ENCODE measurements around the gene POLE2. TPM values are rescaled to one million over a fixed set of nuclear protein-coding genes. Genes with fewer than 3 reads are reported as not detected.
A peak's percentile ranks its signal among the peaks of the same experiment; 100 is the strongest.

Gene POLE2
- total RNA-seq, 4 donors from 2014 or later = 0.79 to 0.94 (median 0.93) TPM; not detected in 1

- TF ChIP-seq EP300 (IDR thresholded peaks at IDR 0.05) = no peak
- peak; percentile 97 for TF ChIP-seq POLR2A (IDR thresholded peaks at IDR 0.05)
- TF ChIP-seq POLR2AphosphoS5 (IDR thresholded peaks at IDR 0.05) = peak; percentile 99
- peak in 1 of 4 experiments; percentile 20 for TF ChIP-seq CTCF (IDR thresholded peaks at IDR 0.05)
- H3K36me3 ChIP-seq = no peaks in the 10 kb centered on the region
- peak; percentile 94 for ATAC-seq
These were observed 5.1 kb upstream of the POLE2 start, which contains the start of gene KLHDC1 for GRCh38 chr14:49692811-49693734. TSS of gene KLHDC1 (plus strand) at chr14:49693120. CDS start at chr14:49693195, 75 bp downstream.

GRCh38 chr14:49692193-49692757 is 4.3 kb upstream of the POLE2 start:
- Histone ChIP-seq H3K27ac (peak overlapping the region; percentile 90 to 99 (median 94)), H3K4me3 (peak overlapping the region; percentile 58 to 84), H3K9me3 (no peaks in the 10 kb centered on the region), H3K4me1 (peaks cover 0 to 37% (median 7%) of the 10 kb centered on the region in 3 donors), H3K27me3 (no peaks in the 10 kb centered on the region), H3K36me3 (no peaks in the 10 kb centered on the region)
- TF ChIP-seq POLR2A (IDR thresholded peaks at IDR 0.05) = no peak
- TF ChIP-seq POLR2AphosphoS5 (IDR thresholded peaks at IDR 0.05) = no peak
- no peak for TF ChIP-seq CTCF (IDR thresholded peaks at IDR 0.05)
- no peak for TF ChIP-seq EP300 (IDR thresholded peaks at IDR 0.05)
- WGBS, 2 donors (ENCODE audit: low coverage in 1 of 2) = 42 to 46% methylated on average over 6 of the region's 6 CpGs
- ATAC-seq = no peak

More at GRCh38 chr14:49692811-49693734, 5.1 kb upstream of the POLE2 start, which contains the start of gene KLHDC1:
- Histone ChIP-seq H3K9me3 (no peaks in the 10 kb centered on the region), H3K27ac (peak within 1 kb of the TSS; percentile 90 to 99 (median 94)), H3K27me3 (no peaks in the 10 kb centered on the region), H3K4me1 (peaks cover 0 to 30% (median 7%) of the 10 kb centered on the region in 3 donors), H3K4me3 (peak within 1 kb of the TSS; percentile 58 to 84)
- 0 to 1% methylated on average over 25 to 31 of the region's 88 CpGs for WGBS, 2 donors (ENCODE audit: low coverage in 1 of 2)

- Histone ChIP-seq H3K9me3 (no peaks in the 10 kb centered on the region), H3K4me3 (no peak overlapping the region), H3K27ac (no peak overlapping the region), H3K4me1 (peaks cover 0 to 43% (median 7%) of the 10 kb centered on the region in 3 donors), H3K36me3 (no peaks in the 10 kb centered on the region), H3K27me3 (no peaks in the 10 kb centered on the region)
- no peak for TF ChIP-seq POLR2A (IDR thresholded peaks at IDR 0.05)
- TF ChIP-seq CTCF (IDR thresholded peaks at IDR 0.05) = no peak
- no peak for TF ChIP-seq POLR2AphosphoS5 (IDR thresholded peaks at IDR 0.05)
- no peak for ATAC-seq
- WGBS, 2 donors (ENCODE audit: low coverage in 1 of 2) = 61 to 76% methylated on average over 3 of the region's 4 CpGs
These were observed 3.0 kb upstream of the POLE2 start for GRCh38 chr14:49691031-49691430.

- no peak for ATAC-seq
- WGBS, 2 donors (ENCODE audit: low coverage in 1 of 2) = 81 to 95% methylated on average over 7 to 8 of the region's 8 CpGs
These were observed 652 bp upstream of the POLE2 start for GRCh38 chr14:49688701-49689030.

More at GRCh38 chr14:49688701-49689030, 652 bp upstream of the POLE2 start:
- H3K4me3 ChIP-seq = peak overlapping the region in 1 of 2 donors; percentile 73
- H3K27me3 ChIP-seq = no peaks in the 10 kb centered on the region
- no peaks in the 10 kb centered on the region for H3K9me3 ChIP-seq
- TF ChIP-seq POLR2A (IDR thresholded peaks at IDR 0.05) = no peak
- TF ChIP-seq EP300 (IDR thresholded peaks at IDR 0.05) = no peak
- no peak for TF ChIP-seq CTCF (IDR thresholded peaks at IDR 0.05)
- no peak for TF ChIP-seq POLR2AphosphoS5 (IDR thresholded peaks at IDR 0.05)
- H3K4me1 ChIP-seq = peaks cover 0 to 22% (median 0%) of the 10 kb centered on the region in 3 donors
- no peaks in the 10 kb centered on the region for H3K36me3 ChIP-seq
- H3K27ac ChIP-seq = peak overlapping the region in 3 of 4 donors; percentile 85 to 88 (median 85)
